HCT116 (cell line): ENCODE data around the gene ACTBL2. TPM values are rescaled to one million over a fixed set of nuclear protein-coding genes. Genes with fewer than 3 reads are reported as not detected.

Source experiments
- ATAC-seq: fragments of 200-7000 bp; cut with Tn5 transposase; 2 replicates; pipeline ENCODE4 v1.9.1; 2020; ENCODE audit warnings: mild to moderate bottlenecking, moderate library complexity
- BruUV-seq: library from RNA; stranded (reverse); fragments of 400-500 nt; replicated peaks from 2 replicates; lab custom pipeline; 2021; lab: Mats Ljungman, UMichigan
- CTCF ChIA-PET: fragments of 300-600 bp; sonication (Branson Sonifier 250); formaldehyde crosslinking; loops from one replicate; lab custom pipeline; 2021; ENCODE audit warnings: antibody characterized with exemption; lab: Charles Lee
- POLR2A ChIA-PET: fragments of 300-600, 350-600 bp; sonication (Branson Sonifier 250); formaldehyde crosslinking; loops from one replicate; lab custom pipeline; 2021; ENCODE audit warnings: antibody characterized with exemption; lab: Charles Lee
- RAD21 ChIA-PET, 2 experiments: fragments of 300-600 bp; sonication (Branson Sonifier 250); formaldehyde crosslinking; loops; one replicate each; lab custom pipeline; 2023; ENCODE audit warnings: low total read pairs in 2 of 2; ENCODE audit not compliant: uncharacterized antibody in 2 of 2, unreplicated experiment in 2 of 2, low non-redundant PET in 1 of 2; lab: Charles Lee
- DNase-seq: peaks from one replicate; pipeline ENCODE4 v3.0.0-alpha.2; 2010; ENCODE audit warnings: low read depth, low spot score
- H2AFZ ChIP-seq: fragments of 200-600 bp; shearing (Covaris generic), sonication (generic); 2 replicates; pipeline ENCODE4 v1.6.1; 2017; ENCODE audit warnings: low read depth, mixed run types, mixed read lengths, antibody characterized with exemption, low read length; ENCODE audit not compliant: poor library complexity, severe bottlenecking
- H3K27ac ChIP-seq: 2 replicates; pipeline ENCODE4 v1.5.1; 2012; ENCODE audit warnings: low read depth, low read length
- H3K27me3 ChIP-seq: fragments of 200-600 bp; sonication (generic); 2 replicates; pipeline ENCODE4 v1.6.1; 2016; ENCODE audit warnings: mixed run types, low read length, mixed read lengths; ENCODE audit not compliant: insufficient read depth
- H3K36me3 ChIP-seq, 2 experiments: fragments of 200-500 bp in 1 of 2; fragments of 200-600 bp in 1 of 2; sonication (Bioruptor generic) in 1 of 2; sonication (generic) in 1 of 2; 2 replicates each; pipeline versions ENCODE4 v1.5.1 to v1.6.1; 2014 to 2016; ENCODE audit warnings: low read length in 2 of 2, inconsistent platforms in 1 of 2, mixed read lengths in 1 of 2, mixed run types in 1 of 2; ENCODE audit not compliant: insufficient read depth in 2 of 2, control insufficient read depth in 1 of 2
- H3K4me1 ChIP-seq, 2 experiments: fragments of 200-600 bp in 1 of 2; sonication (generic) in 1 of 2; 2 replicates each; pipeline versions ENCODE4 v1.5.1 to v1.6.1; 2012 to 2017; ENCODE audit warnings: low read length in 2 of 2, inconsistent platforms in 1 of 2, mild to moderate bottlenecking in 1 of 2, mixed read lengths in 1 of 2, mixed run types in 1 of 2, moderate library complexity in 1 of 2; ENCODE audit not compliant: insufficient read depth in 2 of 2, control insufficient read depth in 1 of 2
- H3K4me2 ChIP-seq: fragments of 200-600 bp; sonication (generic); 2 replicates; pipeline ENCODE4 v1.6.1; 2017; ENCODE audit warnings: mixed run types, low read length, mixed read lengths
- H3K4me3 ChIP-seq, 2 experiments: fragments of 200-600 bp in 1 of 2; sonication (generic) in 1 of 2; replicated peaks in 1 of 2; 2 replicates each; pipeline ENCODE4 v1.5.1; 2011 to 2016; ENCODE audit warnings: low read length in 2 of 2, control low read depth in 1 of 2, low read depth in 1 of 2, mild to moderate bottlenecking in 1 of 2, mixed read lengths in 1 of 2, mixed run types in 1 of 2
- H3K79me2 ChIP-seq: fragments of 200-600 bp; sonication (generic); 2 replicates; pipeline ENCODE4 v1.6.1; 2017; ENCODE audit warnings: mild to moderate bottlenecking, mixed run types, low read length, moderate library complexity, mixed read lengths; ENCODE audit not compliant: insufficient read depth
- H3K9ac ChIP-seq: fragments of 200-600 bp; sonication (generic); 2 replicates; pipeline ENCODE4 v1.6.1; 2016; ENCODE audit warnings: low read length, mixed read lengths
- H3K9me2 ChIP-seq: fragments of 200-600 bp; sonication (generic), shearing (Covaris generic); 2 replicates; pipeline ENCODE4 v1.6.1; 2017; ENCODE audit warnings: mixed run types, mild to moderate bottlenecking, moderate library complexity; ENCODE audit not compliant: insufficient read depth
- H3K9me3 ChIP-seq, 2 experiments: fragments of 200-500 bp in 1 of 2; fragments of 200-600 bp in 1 of 2; sonication (Bioruptor generic) in 1 of 2; sonication (generic) in 1 of 2; 2 replicates each; pipeline ENCODE4 v1.6.1; 2014 to 2017; ENCODE audit warnings: low read length in 2 of 2, mixed read lengths in 2 of 2, inconsistent platforms in 1 of 2, low read depth in 1 of 2, mild to moderate bottlenecking in 1 of 2, mixed run types in 1 of 2, moderate library complexity in 1 of 2; ENCODE audit not compliant: control insufficient read depth in 1 of 2, insufficient read depth in 1 of 2
- H4K20me1 ChIP-seq: fragments of 200-600 bp; sonication (generic), shearing (Covaris generic); 2 replicates; pipeline ENCODE4 v1.6.1; 2017; ENCODE audit warnings: mixed run types, mild to moderate bottlenecking, moderate library complexity; ENCODE audit not compliant: insufficient read depth
- CBX3 ChIP-seq: IDR thresholded peaks from 2 replicates; pipeline ENCODE4 v1.6.1; 2012; ENCODE audit warnings: low read depth
- CEBPB ChIP-seq: IDR thresholded peaks from 2 replicates; pipeline ENCODE4 v1.6.1; 2012; ENCODE audit warnings: low read depth
- EGR1 ChIP-seq: IDR thresholded peaks from 2 replicates; pipeline ENCODE4 v1.6.1; 2012; ENCODE audit warnings: low read depth
- EZH2 ChIP-seq: fragments of 200-600 bp; sonication (generic); IDR thresholded peaks from 2 replicates; pipeline ENCODE4 v1.6.1; 2017; ENCODE audit warnings: antibody characterized with exemption, mixed run types
- EZH2phosphoT487 ChIP-seq: fragments of 200-600 bp; IDR thresholded peaks from 2 replicates; pipeline ENCODE4 v1.6.1; 2018; ENCODE audit warnings: antibody characterized with exemption, borderline replicate concordance
- FOSL1 ChIP-seq: IDR thresholded peaks from 2 replicates; pipeline ENCODE4 v1.6.1; 2012; ENCODE audit warnings: low read depth
- MAX ChIP-seq: IDR thresholded peaks from 2 replicates; pipeline ENCODE4 v1.6.1; 2012
- POLR2A ChIP-seq: IDR thresholded peaks from 2 replicates; pipeline ENCODE4 v1.7.0; 2011; ENCODE audit warnings: borderline replicate concordance; ENCODE audit not compliant: insufficient read depth, insufficient read length; ENCODE audit errors: extremely low read depth
- POLR2AphosphoS5 ChIP-seq: IDR thresholded peaks from 2 replicates; pipeline ENCODE4 v1.6.1; 2011; ENCODE audit warnings: mild to moderate bottlenecking, low read depth, low read length, moderate library complexity
- SIN3A ChIP-seq: IDR thresholded peaks from 2 replicates; pipeline ENCODE4 v1.6.1; 2012; ENCODE audit warnings: low read depth
- SRF ChIP-seq: IDR thresholded peaks from 2 replicates; pipeline ENCODE4 v1.6.1; 2012; ENCODE audit warnings: low read depth
- TCF7L2 ChIP-seq: IDR thresholded peaks from 2 replicates; pipeline ENCODE4 v1.7.0; 2011; ENCODE audit warnings: borderline replicate concordance, inconsistent platforms; ENCODE audit not compliant: insufficient read depth, insufficient read length; ENCODE audit errors: extremely low read depth
- YY1 ChIP-seq: IDR thresholded peaks from 2 replicates; pipeline ENCODE4 v1.6.1; 2011; ENCODE audit warnings: low read length, low read depth, moderate library complexity, mild to moderate bottlenecking; ENCODE audit not compliant: insufficient replicate concordance; ENCODE audit errors: extremely low read depth
- ZBTB33 ChIP-seq: IDR thresholded peaks from 2 replicates; pipeline ENCODE4 v1.6.1; 2011; ENCODE audit warnings: mild to moderate bottlenecking, low read length, moderate library complexity; ENCODE audit not compliant: insufficient replicate concordance; ENCODE audit errors: extremely low read depth
- ZFX ChIP-seq: fragments of 450-650 bp; IDR thresholded peaks from 2 replicates; pipeline ENCODE4 v1.6.1; 2017
- intact Hi-C: fragments of 100-400 bp; cut with micrococcal nuclease; formaldehyde crosslinking; loops from 2 replicates; pipeline ENCODE4 v1.10.0; 2022
- total RNA-seq: library from RNA; stranded (reverse); gene quantifications from one replicate; pipeline ENCODE4 v1.2.1, GENCODE V29; 2021; ENCODE audit not compliant: unreplicated experiment
- TF ChIP-seq, protein P1 (sequence below), 3 experiments: fragments of 200-600 bp in 1 of 3; sonication (generic) in 1 of 3; IDR thresholded peaks in 2 of 3; conservative IDR thresholded peaks in 1 of 3; 2 replicates each; pipeline ENCODE4 v1.5.1; 2012 to 2017; ENCODE audit warnings: low read depth in 2 of 3, low read length in 2 of 3, antibody characterized with exemption in 1 of 3, borderline replicate concordance in 1 of 3, control low read depth in 1 of 3, mild to moderate bottlenecking in 1 of 3, mixed read lengths in 1 of 3, mixed run types in 1 of 3, moderate library complexity in 1 of 3; ENCODE audit not compliant: insufficient read depth in 1 of 3

The ACTBL2 gene
- total RNA-seq, 1 experiment from 2014 or later: 0.07 TPM

- intact Hi-C loops: no loop called here
Measured at GRCh38 chr5:57468481-57469163, 14.0 kb downstream of the ACTBL2 start.

More at GRCh38 chr5:57468481-57469163, 14.0 kb downstream of the ACTBL2 start:
- H3K9me3 ChIP-seq: no peaks in the 10 kb centered on the region
- no peak overlapping the region for H3K4me2 ChIP-seq
- H4K20me1 ChIP-seq: no peaks in the 10 kb centered on the region
- BruUV-seq: no TSS peak
- no peak overlapping the region for H3K27ac ChIP-seq
- DNase-seq: no peak
- TF ChIP-seq CBX3 (no peak), MAX (no peak), EGR1 (no peak), EZH2phosphoT487 (no peak), TCF7L2 (no peak), EZH2 (no peak), ZFX (no peak), YY1 (no peak), CEBPB (no peak), POLR2AphosphoS5 (no peak), POLR2A (no peak), FOSL1 (no peak), SIN3A (no peak), ZBTB33 (no peak), SRF (no peak)
- TF ChIP-seq, protein P1, sequence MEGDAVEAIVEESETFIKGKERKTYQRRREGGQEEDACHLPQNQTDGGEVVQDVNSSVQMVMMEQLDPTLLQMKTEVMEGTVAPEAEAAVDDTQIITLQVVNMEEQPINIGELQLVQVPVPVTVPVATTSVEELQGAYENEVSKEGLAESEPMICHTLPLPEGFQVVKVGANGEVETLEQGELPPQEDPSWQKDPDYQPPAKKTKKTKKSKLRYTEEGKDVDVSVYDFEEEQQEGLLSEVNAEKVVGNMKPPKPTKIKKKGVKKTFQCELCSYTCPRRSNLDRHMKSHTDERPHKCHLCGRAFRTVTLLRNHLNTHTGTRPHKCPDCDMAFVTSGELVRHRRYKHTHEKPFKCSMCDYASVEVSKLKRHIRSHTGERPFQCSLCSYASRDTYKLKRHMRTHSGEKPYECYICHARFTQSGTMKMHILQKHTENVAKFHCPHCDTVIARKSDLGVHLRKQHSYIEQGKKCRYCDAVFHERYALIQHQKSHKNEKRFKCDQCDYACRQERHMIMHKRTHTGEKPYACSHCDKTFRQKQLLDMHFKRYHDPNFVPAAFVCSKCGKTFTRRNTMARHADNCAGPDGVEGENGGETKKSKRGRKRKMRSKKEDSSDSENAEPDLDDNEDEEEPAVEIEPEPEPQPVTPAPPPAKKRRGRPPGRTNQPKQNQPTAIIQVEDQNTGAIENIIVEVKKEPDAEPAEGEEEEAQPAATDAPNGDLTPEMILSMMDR (IDR thresholded peaks at IDR 0.05 in 2 of 3, conservative IDR thresholded peaks at IDR 0.05 in 1 of 3; ENCODE audit: borderline replicate concordance in 1 of 3, insufficient read depth in 1 of 3, low read depth in 2 of 3, low read length in 2 of 3): no peak
- no peaks in the 10 kb centered on the region for H3K4me1 ChIP-seq
- no peaks in the 10 kb centered on the region for H3K9me2 ChIP-seq
- no peak overlapping the region for H3K4me3 ChIP-seq
- ChIA-PET CTCF (interaction anchor here (1.0 to 1.3 kb wide), 2 partner anchors 31 to 130 kb away, joined by 3 read pairs; no protein-coding TSS in a partner anchor), POLR2A (no interaction called here), RAD21 (no interaction called here)
- H3K79me2 ChIP-seq: no peaks in the 10 kb centered on the region
- no peak overlapping the region for H3K9ac ChIP-seq
- ATAC-seq: no peak
- H2AFZ ChIP-seq: no peak overlapping the region
- H3K36me3 ChIP-seq: no peaks in the 10 kb centered on the region
- no peaks in the 10 kb centered on the region for H3K27me3 ChIP-seq
